IPS-NIHi7 (cell line): ENCODE measurements around the gene STARD10.
"Not testable (repeated sequence)": the region's sequence is repeated elsewhere in the genome, so short reads cannot be mapped to it uniquely, and the experiment has no call there.

Source experiments
- DNase-seq: peaks from one replicate; pipeline ENCODE4 v3.0.0; 2012; ENCODE audit warnings: mixed read lengths; ENCODE audit errors: extremely low spot score

The STARD10 gene

GRCh38 chr11:72826191-72826941, 32.5 kb upstream of the STARD10 start:
- no peak for DNase-seq

GRCh38 chr11:72825661-72826060, 31.8 kb upstream of the STARD10 start:
- no peak for DNase-seq

GRCh38 chr11:72824811-72825505, 31.1 kb upstream of the STARD10 start:
- no peak for DNase-seq

GRCh38 chr11:72824020-72824419, 30.2 kb upstream of the STARD10 start:
- DNase-seq, result no peak

GRCh38 chr11:72823105-72823804, 29.4 kb upstream of the STARD10 start:
- no peak for DNase-seq

- peak; percentile 97 for DNase-seq
Measured at GRCh38 chr11:72821920-72822799, 28.3 kb upstream of the STARD10 start.

GRCh38 chr11:72821221-72821919, 27.5 kb upstream of the STARD10 start:
- DNase-seq, result peak; percentile 43

GRCh38 chr11:72820439-72821139, 26.7 kb upstream of the STARD10 start:
- DNase-seq, result no peak

- no peak for DNase-seq
Measured at GRCh38 chr11:72818971-72819370, 25.1 kb upstream of the STARD10 start.

GRCh38 chr11:72817966-72818365, 24.1 kb upstream of the STARD10 start:
- DNase-seq, result no peak

GRCh38 chr11:72816404-72816990, 22.6 kb upstream of the STARD10 start:
- no peak for DNase-seq

- no peak for DNase-seq
Measured at GRCh38 chr11:72815110-72815618, 21.3 kb upstream of the STARD10 start.

GRCh38 chr11:72814286-72815109, 20.7 kb upstream of the STARD10 start, which contains the start of gene ATG16L2:
Gene ATG16L2, plus strand, starts transcription at chr11:72814411. Its CDS starts 35 bp downstream, at chr11:72814446.
- peak; percentile 95 for DNase-seq

GRCh38 chr11:72813740-72814285, 20.0 kb upstream of the STARD10 start:
- DNase-seq, result peak; percentile 74

- DNase-seq, result peak; percentile 71
Measured at GRCh38 chr11:72812967-72813739, 19.3 kb upstream of the STARD10 start.

GRCh38 chr11:72812604-72812966, 18.7 kb upstream of the STARD10 start:
- DNase-seq, result no peak

GRCh38 chr11:72811686-72812085, 17.8 kb upstream of the STARD10 start:
- not testable (repeated sequence) for DNase-seq

GRCh38 chr11:72808331-72808798, 14.5 kb upstream of the STARD10 start:
- no peak for DNase-seq
